Transverse colon (tissue), 4 donors: ENCODE results near the gene SRPK2.

ENCODE experiments used
- CTCF ChIP-seq, 5 experiments: fragments of 200-600 bp in 3 of 5; fragments of 450-650 bp in 2 of 5; sonication (generic) in 3 of 5; IDR thresholded peaks; 1 replicate in 2 of 5; 2 replicates in 3 of 5; pipeline ENCODE4 v1.5.1; 2016 to 2017; ENCODE audit warnings: antibody characterized with exemption in 5 of 5, inconsistent platforms in 3 of 5, mild to moderate bottlenecking in 2 of 5, moderate library complexity in 1 of 5
- EP300 ChIP-seq: sonication (generic); formaldehyde crosslinking; IDR thresholded peaks from one replicate; pipeline ENCODE4 v1.6.1; 2017; ENCODE audit warnings: antibody characterized with exemption, low read depth
- POLR2A ChIP-seq: fragments of 450-650 bp; IDR thresholded peaks from one replicate; pipeline ENCODE4 v1.6.1; 2016; ENCODE audit warnings: antibody characterized with exemption, mild to moderate bottlenecking, moderate library complexity
- POLR2AphosphoS5 ChIP-seq, 3 donors: sonication (generic); formaldehyde crosslinking; IDR thresholded peaks; one replicate each; pipeline ENCODE4 v1.6.1; 2016; ENCODE audit warnings: antibody characterized with exemption in 3 of 3

GRCh38 chr7:105278973-105279687 is 109.6 kb downstream of the SRPK2 start:
- TF ChIP-seq CTCF (IDR thresholded peaks at IDR 0.05): no peak
- no peak for TF ChIP-seq POLR2A
- no peak for TF ChIP-seq POLR2AphosphoS5 (IDR thresholded peaks at IDR 0.05)
- TF ChIP-seq EP300: no peak
